Measurements from ENCODE around the gene ELP2. TPM values are rescaled to one million over a fixed set of nuclear protein-coding genes. Genes with fewer than 3 reads are reported as not detected.

ELP2 gene
- total and polyA plus RNA-seq, 2 donors, result 62.5 to 108 TPM

- H3K9me3 ChIP-seq (ENCODE audit: control insufficient read depth in 2 of 2, insufficient read depth in 1 of 2, low read length in 1 of 2), result no peaks in the 10 kb centered on the region
- peaks cover 0 to 15% of the 10 kb centered on the region in 2 donors for H3K27me3 ChIP-seq (ENCODE audit: control insufficient read depth in 2 of 2, insufficient read depth in 1 of 2, low read length in 1 of 2)
- DNase-seq (ENCODE audit: low read depth in 6 of 9, low spot score in 9 of 9), result peak in 1 of 9 donors; percentile 13
- H3K4me1 ChIP-seq (ENCODE audit: control insufficient read depth in 2 of 2, insufficient read depth in 2 of 2, low read length in 2 of 2), result no peaks in the 10 kb centered on the region
- H3K4me3 ChIP-seq (ENCODE audit: low read length in 2 of 2), result no peak overlapping the region
- peaks cover 21 to 28% of the 10 kb centered on the region in 2 donors for H3K36me3 ChIP-seq (ENCODE audit: control insufficient read depth in 2 of 2, insufficient read depth in 2 of 2, low read length in 1 of 2)
- no peak overlapping the region for H3K27ac ChIP-seq (ENCODE audit: low read depth in 1 of 2, low read length in 1 of 2)
- WGBS, result 58% methylated on average over 7 of the region's 7 CpGs
These were observed 50.1 kb downstream of the ELP2 start for GRCh38 chr18:36179562-36180355.

- peaks cover 6 to 13% of the 10 kb centered on the region in 2 donors for H3K36me3 ChIP-seq (ENCODE audit: control insufficient read depth in 2 of 2, insufficient read depth in 2 of 2, low read length in 1 of 2)
- peaks cover 3 to 32% of the 10 kb centered on the region in 2 donors for H3K27me3 ChIP-seq (ENCODE audit: control insufficient read depth in 2 of 2, insufficient read depth in 1 of 2, low read length in 1 of 2)
- WGBS, result 95% methylated on average over 6 of the region's 6 CpGs
- no peaks in the 10 kb centered on the region for H3K9me3 ChIP-seq (ENCODE audit: control insufficient read depth in 2 of 2, insufficient read depth in 1 of 2, low read length in 1 of 2)
- H3K4me3 ChIP-seq (ENCODE audit: low read length in 2 of 2), result no peak overlapping the region
- H3K27ac ChIP-seq (ENCODE audit: low read depth in 1 of 2, low read length in 1 of 2), result no peak overlapping the region
- H3K4me1 ChIP-seq (ENCODE audit: control insufficient read depth in 2 of 2, insufficient read depth in 2 of 2, low read length in 2 of 2), result peaks cover 1 to 3% of the 10 kb centered on the region in 2 donors
- DNase-seq (ENCODE audit: low read depth in 6 of 9, low spot score in 9 of 9), result no peak
These were observed 51.7 kb downstream of the ELP2 start for GRCh38 chr18:36181441-36181840.

- whole genome bisulfite sequencing, result 95% methylated on average over 3 of the region's 3 CpGs
- H3K4me1 ChIP-seq (ENCODE audit: control insufficient read depth in 2 of 2, insufficient read depth in 2 of 2, low read length in 2 of 2), result peaks cover 7% of the 10 kb centered on the region in 2 donors
- peaks cover 6 to 8% of the 10 kb centered on the region in 2 donors for H3K36me3 ChIP-seq (ENCODE audit: control insufficient read depth in 2 of 2, insufficient read depth in 2 of 2, low read length in 1 of 2)
- no peak overlapping the region for H3K4me3 ChIP-seq (ENCODE audit: low read length in 2 of 2)
- H3K27ac ChIP-seq (ENCODE audit: low read depth in 1 of 2, low read length in 1 of 2), result no peak overlapping the region
- DNase-seq (ENCODE audit: low read depth in 6 of 9, low spot score in 9 of 9), result no peak
- no peaks in the 10 kb centered on the region for H3K9me3 ChIP-seq (ENCODE audit: control insufficient read depth in 2 of 2, insufficient read depth in 1 of 2, low read length in 1 of 2)
- H3K27me3 ChIP-seq (ENCODE audit: control insufficient read depth in 2 of 2, insufficient read depth in 1 of 2, low read length in 1 of 2), result peaks cover 9 to 38% of the 10 kb centered on the region in 2 donors
These were observed 52.3 kb downstream of the ELP2 start for GRCh38 chr18:36181898-36182506.

GRCh38 chr18:36183033-36183432 is 53.3 kb downstream of the ELP2 start:
- Histone ChIP-seq H3K27ac (ENCODE audit: low read depth in 1 of 2, low read length in 1 of 2) (no peak overlapping the region), H3K27me3 (ENCODE audit: control insufficient read depth in 2 of 2, insufficient read depth in 1 of 2, low read length in 1 of 2) (peaks cover 17 to 48% of the 10 kb centered on the region in 2 donors), H3K36me3 (ENCODE audit: control insufficient read depth in 2 of 2, insufficient read depth in 2 of 2, low read length in 1 of 2) (peaks cover 0 to 3% of the 10 kb centered on the region in 2 donors), H3K9me3 (ENCODE audit: control insufficient read depth in 2 of 2, insufficient read depth in 1 of 2, low read length in 1 of 2) (no peaks in the 10 kb centered on the region), H3K4me1 (ENCODE audit: control insufficient read depth in 2 of 2, insufficient read depth in 2 of 2, low read length in 2 of 2) (peaks cover 9% of the 10 kb centered on the region in 2 donors), H3K4me3 (ENCODE audit: low read length in 2 of 2) (no peak overlapping the region)
- 95% methylated on average over 6 of the region's 6 CpGs for WGBS
- DNase-seq (ENCODE audit: low read depth in 6 of 9, low spot score in 9 of 9), result no peak

GRCh38 chr18:36183987-36184386 is 54.3 kb downstream of the ELP2 start:
- WGBS, result 92% methylated on average over 2 of the region's 2 CpGs
- H3K36me3 ChIP-seq (ENCODE audit: control insufficient read depth in 2 of 2, insufficient read depth in 2 of 2, low read length in 1 of 2), result no peaks in the 10 kb centered on the region
- H3K4me3 ChIP-seq (ENCODE audit: low read length in 2 of 2), result no peak overlapping the region
- peaks cover 9% of the 10 kb centered on the region in 2 donors for H3K4me1 ChIP-seq (ENCODE audit: control insufficient read depth in 2 of 2, insufficient read depth in 2 of 2, low read length in 2 of 2)
- H3K27me3 ChIP-seq (ENCODE audit: control insufficient read depth in 2 of 2, insufficient read depth in 1 of 2, low read length in 1 of 2), result peaks cover 22 to 58% of the 10 kb centered on the region in 2 donors
- H3K9me3 ChIP-seq (ENCODE audit: control insufficient read depth in 2 of 2, insufficient read depth in 1 of 2, low read length in 1 of 2), result no peaks in the 10 kb centered on the region
- no peak overlapping the region for H3K27ac ChIP-seq (ENCODE audit: low read depth in 1 of 2, low read length in 1 of 2)
- DNase-seq (ENCODE audit: low read depth in 6 of 9, low spot score in 9 of 9), result no peak

GRCh38 chr18:36185157-36185556 is 55.5 kb downstream of the ELP2 start:
- Histone ChIP-seq H3K36me3 (ENCODE audit: control insufficient read depth in 2 of 2, insufficient read depth in 2 of 2, low read length in 1 of 2) (no peaks in the 10 kb centered on the region), H3K27ac (ENCODE audit: low read depth in 1 of 2, low read length in 1 of 2) (no peak overlapping the region), H3K4me3 (ENCODE audit: low read length in 2 of 2) (no peak overlapping the region), H3K4me1 (ENCODE audit: control insufficient read depth in 2 of 2, insufficient read depth in 2 of 2, low read length in 2 of 2) (peaks cover 9% of the 10 kb centered on the region in 2 donors), H3K27me3 (ENCODE audit: control insufficient read depth in 2 of 2, insufficient read depth in 1 of 2, low read length in 1 of 2) (peaks cover 22 to 69% of the 10 kb centered on the region in 2 donors), H3K9me3 (ENCODE audit: control insufficient read depth in 2 of 2, insufficient read depth in 1 of 2, low read length in 1 of 2) (no peaks in the 10 kb centered on the region)
- DNase-seq (ENCODE audit: low read depth in 6 of 9, low spot score in 9 of 9), result no peak
- WGBS, result 95% methylated on average over 3 of the region's 3 CpGs

- no peak for DNase-seq (ENCODE audit: low read depth in 6 of 9, low spot score in 9 of 9)
- no peaks in the 10 kb centered on the region for H3K9me3 ChIP-seq (ENCODE audit: control insufficient read depth in 2 of 2, insufficient read depth in 1 of 2, low read length in 1 of 2)
- H3K36me3 ChIP-seq (ENCODE audit: control insufficient read depth in 2 of 2, insufficient read depth in 2 of 2, low read length in 1 of 2), result no peaks in the 10 kb centered on the region
- 90% methylated on average over 18 of the region's 18 CpGs for WGBS
- H3K4me3 ChIP-seq (ENCODE audit: low read length in 2 of 2), result no peak overlapping the region
- H3K27me3 ChIP-seq (ENCODE audit: control insufficient read depth in 2 of 2, insufficient read depth in 1 of 2, low read length in 1 of 2), result peaks cover 22 to 71% of the 10 kb centered on the region in 2 donors
- H3K4me1 ChIP-seq (ENCODE audit: control insufficient read depth in 2 of 2, insufficient read depth in 2 of 2, low read length in 2 of 2), result peaks cover 9% of the 10 kb centered on the region in 2 donors
- H3K27ac ChIP-seq (ENCODE audit: low read depth in 1 of 2, low read length in 1 of 2), result no peak overlapping the region
These were observed 56.3 kb downstream of the ELP2 start for GRCh38 chr18:36185901-36186460.

- WGBS, result 12% methylated on average over 47 of the region's 47 CpGs
- H3K9me3 ChIP-seq (ENCODE audit: control insufficient read depth in 2 of 2, insufficient read depth in 1 of 2, low read length in 1 of 2), result no peaks in the 10 kb centered on the region
- peaks cover 9% of the 10 kb centered on the region in 2 donors for H3K4me1 ChIP-seq (ENCODE audit: control insufficient read depth in 2 of 2, insufficient read depth in 2 of 2, low read length in 2 of 2)
- no peaks in the 10 kb centered on the region for H3K36me3 ChIP-seq (ENCODE audit: control insufficient read depth in 2 of 2, insufficient read depth in 2 of 2, low read length in 1 of 2)
- H3K27ac ChIP-seq (ENCODE audit: low read depth in 1 of 2, low read length in 1 of 2), result no peak overlapping the region
- DNase-seq (ENCODE audit: low read depth in 6 of 9, low spot score in 9 of 9), result no peak
- H3K4me3 ChIP-seq (ENCODE audit: low read length in 2 of 2), result peak overlapping the region; percentile 33 to 59
- peaks cover 22 to 74% of the 10 kb centered on the region in 2 donors for H3K27me3 ChIP-seq (ENCODE audit: control insufficient read depth in 2 of 2, insufficient read depth in 1 of 2, low read length in 1 of 2)
These were observed 56.9 kb downstream of the ELP2 start for GRCh38 chr18:36186461-36187192.

All from thymus (tissue), 11 donors.